KOPT-K1 (cell line): Measurements from ENCODE around the gene MYH11.

Source experiments
- H3K27ac ChIP-seq: fragments of 200-600 bp; sonication (generic); 2 replicates; pipeline ENCODE4 v1.5.1; 2016; ENCODE audit warnings: antibody characterized with exemption, mild to moderate bottlenecking, low read depth, low read length; ENCODE audit not compliant: poor library complexity, severe bottlenecking
- H3K36me3 ChIP-seq: fragments of 200-600 bp; sonication (generic); 2 replicates; pipeline ENCODE4 v1.5.1; 2017; ENCODE audit warnings: antibody characterized with exemption, mild to moderate bottlenecking, low read length, moderate library complexity; ENCODE audit not compliant: insufficient read depth
- H3K9me3 ChIP-seq: fragments of 200-600 bp; sonication (generic); 2 replicates; pipeline ENCODE4 v1.5.1; 2017; ENCODE audit warnings: antibody characterized with exemption, low read length, mild to moderate bottlenecking; ENCODE audit not compliant: insufficient read depth, poor library complexity, severe bottlenecking

Gene MYH11

GRCh38 chr16:15836965-15837611, 19.7 kb downstream of the MYH11 start:
- no peaks in the 10 kb centered on the region for H3K9me3 ChIP-seq
- no peaks in the 10 kb centered on the region for H3K36me3 ChIP-seq
- no peak overlapping the region for H3K27ac ChIP-seq

DNA sequence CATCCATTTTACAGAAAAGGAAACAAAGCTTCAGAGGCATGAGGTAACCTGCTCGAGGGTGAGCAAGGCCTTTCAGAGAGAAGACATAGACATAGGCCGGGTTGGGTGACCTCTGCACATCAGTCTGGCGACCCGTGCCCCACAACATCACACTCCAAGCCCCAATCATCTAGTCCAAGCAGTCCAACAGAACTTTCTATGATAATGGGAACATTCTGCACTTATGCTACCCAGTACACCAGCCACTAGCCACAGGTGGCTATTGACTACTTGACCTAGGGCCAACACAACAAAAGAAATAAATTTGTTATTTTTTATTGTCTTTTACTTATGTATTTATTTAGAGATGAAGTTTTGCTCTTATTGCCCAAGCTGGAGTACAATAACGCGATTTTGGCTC, 20.8 kb downstream of the MYH11 start:
- H3K36me3 ChIP-seq: no peaks in the 10 kb centered on the region
- no peaks in the 10 kb centered on the region for H3K9me3 ChIP-seq
- no peak overlapping the region for H3K27ac ChIP-seq

GRCh38 chr16:15835136-15835878, 21.5 kb downstream of the MYH11 start:
- no peaks in the 10 kb centered on the region for H3K36me3 ChIP-seq
- no peak overlapping the region for H3K27ac ChIP-seq
- no peaks in the 10 kb centered on the region for H3K9me3 ChIP-seq

DNA sequence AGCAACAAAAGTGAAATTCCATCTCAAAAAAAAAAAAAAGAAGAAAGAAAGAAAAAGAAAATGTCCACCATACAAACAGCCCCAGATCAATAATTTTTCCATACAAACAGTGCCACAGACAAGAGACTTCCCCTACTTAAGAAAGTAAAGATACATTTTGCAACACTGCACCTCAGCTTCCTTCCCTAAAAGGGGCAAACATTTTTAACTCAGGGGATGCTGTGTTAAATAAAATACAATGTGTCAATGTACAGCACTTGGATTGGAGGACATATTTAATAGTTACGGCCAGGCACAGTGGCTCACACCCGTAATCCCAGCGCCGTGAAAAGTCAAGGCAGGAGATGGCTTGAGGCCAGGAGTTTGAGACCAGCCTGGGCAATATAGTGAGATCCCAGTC, 22.3 kb downstream of the MYH11 start:
- H3K36me3 ChIP-seq: no peaks in the 10 kb centered on the region
- no peak overlapping the region for H3K27ac ChIP-seq
- no peaks in the 10 kb centered on the region for H3K9me3 ChIP-seq

- no peaks in the 10 kb centered on the region for H3K36me3 ChIP-seq
- H3K9me3 ChIP-seq: no peaks in the 10 kb centered on the region
- no peak overlapping the region for H3K27ac ChIP-seq
Measured at GRCh38 chr16:15833541-15833940, 23.3 kb downstream of the MYH11 start.

- H3K9me3 ChIP-seq: no peaks in the 10 kb centered on the region
- no peak overlapping the region for H3K27ac ChIP-seq
- no peaks in the 10 kb centered on the region for H3K36me3 ChIP-seq
Measured at GRCh38 chr16:15832241-15832640, 24.6 kb downstream of the MYH11 start.

DNA sequence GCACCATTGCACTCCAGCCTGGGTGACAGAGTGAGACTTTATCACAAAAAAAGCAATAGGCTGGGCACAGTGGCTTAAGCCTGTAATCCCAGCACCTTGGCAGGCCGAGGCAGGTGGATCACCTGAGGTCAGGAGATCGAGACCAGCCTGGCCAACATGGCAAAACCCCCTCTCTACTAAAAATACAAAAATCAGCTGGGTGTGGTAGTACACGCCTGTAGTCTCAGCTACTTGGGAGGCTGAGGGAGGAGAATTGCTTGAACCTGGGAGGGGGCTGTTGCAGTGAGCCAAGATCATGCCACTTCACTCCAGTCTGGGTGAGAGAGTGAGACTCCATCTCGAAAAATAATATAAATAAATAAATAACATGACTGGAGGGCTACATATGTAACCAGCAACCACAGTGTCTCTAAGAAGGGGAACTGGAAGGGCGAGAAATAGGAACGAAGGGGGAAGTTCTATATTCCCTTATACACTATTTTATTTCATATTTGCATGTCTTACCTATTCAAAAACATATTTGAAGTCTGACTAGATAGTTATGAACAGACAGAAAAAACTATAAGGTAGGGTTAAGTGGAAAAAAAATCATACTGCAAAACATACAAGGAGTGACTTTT, 25.9 kb downstream of the MYH11 start:
- no peak overlapping the region for H3K27ac ChIP-seq
- no peaks in the 10 kb centered on the region for H3K9me3 ChIP-seq
- no peaks in the 10 kb centered on the region for H3K36me3 ChIP-seq

- Histone ChIP-seq H3K36me3 (no peaks in the 10 kb centered on the region), H3K9me3 (no peaks in the 10 kb centered on the region), H3K27ac (no peak overlapping the region)
Measured at GRCh38 chr16:15829460-15829859, 27.4 kb downstream of the MYH11 start.

DNA sequence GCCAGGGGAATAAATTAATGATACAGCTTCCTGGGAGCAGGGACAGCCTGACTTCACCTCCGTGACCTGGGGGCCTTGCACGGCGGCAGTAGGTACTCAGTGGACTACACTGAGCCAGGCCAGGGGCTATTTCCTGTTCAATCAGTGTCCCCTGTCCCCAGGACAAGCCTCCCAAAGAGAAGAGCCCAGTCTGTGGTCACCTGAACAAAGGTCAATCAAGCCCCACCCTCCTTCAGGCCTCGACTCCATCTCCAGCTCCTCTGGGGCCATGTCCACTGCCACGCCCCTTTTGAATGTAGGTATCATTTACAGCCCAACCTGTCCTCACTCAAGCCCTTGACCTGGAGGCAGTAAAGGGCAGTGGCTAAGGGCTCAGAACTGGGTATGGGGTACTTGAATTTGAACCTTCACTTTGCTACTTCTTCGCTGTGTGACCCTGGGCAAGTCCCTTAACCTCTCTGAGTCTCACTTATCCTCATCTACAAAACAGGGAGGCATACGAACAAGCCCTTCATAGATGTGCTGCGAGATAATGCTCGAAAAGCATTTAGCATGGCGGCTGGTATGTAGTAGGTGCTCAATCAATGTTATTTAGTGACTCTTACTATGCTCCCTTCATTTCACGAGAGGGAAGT, 29.0 kb downstream of the MYH11 start:
- Histone ChIP-seq H3K36me3 (no peaks in the 10 kb centered on the region), H3K9me3 (no peaks in the 10 kb centered on the region), H3K27ac (no peak overlapping the region)

DNA sequence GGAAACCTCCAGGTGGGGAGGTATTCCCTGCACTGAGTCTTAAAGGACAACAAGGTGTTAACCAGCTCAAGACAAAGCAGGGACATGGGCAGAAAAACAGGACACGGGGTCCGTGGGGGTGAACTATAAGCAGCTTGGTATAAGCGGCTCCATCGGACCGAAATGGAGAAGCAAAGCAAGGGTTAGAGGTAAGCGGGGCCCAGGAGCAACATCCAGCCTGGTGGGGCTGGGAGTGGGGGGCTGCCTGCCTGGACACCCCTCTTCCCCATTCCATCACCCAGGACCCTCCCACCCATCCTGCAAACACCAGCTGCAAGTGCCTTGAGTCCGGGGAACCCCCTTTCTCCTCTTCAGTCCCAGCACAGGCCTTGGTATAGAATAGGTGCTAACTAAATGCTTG, 29.5 kb downstream of the MYH11 start:
- H3K27ac ChIP-seq: no peak overlapping the region
- no peaks in the 10 kb centered on the region for H3K9me3 ChIP-seq
- H3K36me3 ChIP-seq: no peaks in the 10 kb centered on the region

GRCh38 chr16:15825750-15826305, 31.0 kb downstream of the MYH11 start:
- no peaks in the 10 kb centered on the region for H3K9me3 ChIP-seq
- no peak overlapping the region for H3K27ac ChIP-seq
- no peaks in the 10 kb centered on the region for H3K36me3 ChIP-seq

- Histone ChIP-seq H3K27ac (no peak overlapping the region), H3K36me3 (no peaks in the 10 kb centered on the region), H3K9me3 (no peaks in the 10 kb centered on the region)
Measured at GRCh38 chr16:15822957-15823356, 33.9 kb downstream of the MYH11 start.

- Histone ChIP-seq H3K9me3 (peaks cover 11% of the 10 kb centered on the region), H3K27ac (no peak overlapping the region), H3K36me3 (no peaks in the 10 kb centered on the region)
Measured at GRCh38 chr16:15820837-15821236, 36.0 kb downstream of the MYH11 start.

DNA sequence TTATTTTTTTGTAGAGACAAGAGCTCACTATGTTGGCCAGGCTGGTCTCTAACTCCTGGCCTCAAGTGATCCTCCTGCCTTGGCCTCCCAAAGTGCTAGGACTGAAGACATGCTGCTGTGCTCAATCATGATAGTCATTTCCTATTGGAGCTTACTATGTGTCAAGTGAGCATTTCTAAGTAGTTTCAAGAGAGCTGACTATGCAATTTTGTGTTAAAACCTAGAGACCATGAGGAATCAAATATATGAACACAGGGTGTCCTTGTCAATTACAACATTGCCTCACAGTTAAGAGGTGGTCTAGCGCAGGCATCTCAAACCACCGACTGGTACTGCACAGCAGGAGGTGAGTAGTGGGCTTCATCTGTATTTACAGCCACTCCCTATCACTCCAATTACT, 37.8 kb downstream of the MYH11 start:
- Histone ChIP-seq H3K36me3 (no peaks in the 10 kb centered on the region), H3K27ac (no peak overlapping the region), H3K9me3 (peaks cover 24% of the 10 kb centered on the region)

DNA sequence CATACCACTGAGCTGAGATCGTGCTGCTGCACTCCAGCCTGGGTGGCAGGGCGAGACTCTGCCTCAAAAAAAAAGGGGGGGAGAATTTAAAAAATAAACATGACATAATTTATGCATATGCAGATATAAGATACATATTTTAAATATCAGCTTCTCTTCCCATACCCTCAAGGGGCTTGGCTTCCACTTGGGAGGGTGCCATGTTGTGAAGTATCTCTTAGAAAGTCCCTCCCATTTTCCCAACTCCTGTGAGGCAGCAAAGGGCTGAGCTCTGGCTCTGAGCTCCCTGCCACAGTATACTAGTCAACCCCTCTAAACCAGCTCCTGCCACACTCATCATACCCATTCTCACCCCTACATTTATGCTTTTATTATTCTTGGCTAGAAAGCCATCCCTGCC, 39.4 kb downstream of the MYH11 start:
- peaks cover 24% of the 10 kb centered on the region for H3K9me3 ChIP-seq
- H3K36me3 ChIP-seq: no peaks in the 10 kb centered on the region
- H3K27ac ChIP-seq: no peak overlapping the region
